Mesenchymal stem cell (in vitro differentiated cells and primary cell): Measurements from ENCODE around the gene RPL18.

Source experiments
- DNase-seq: peaks from one replicate; pipeline ENCODE4 v3.0.0-alpha.2; 2013
- H2AFZ ChIP-seq: one replicate; pipeline ENCODE4 v1.6.1; 2013; ENCODE audit warnings: low read depth, mild to moderate bottlenecking, control low read depth, inconsistent platforms, low read length, moderate library complexity
- H2AK5ac ChIP-seq: 2 replicates; pipeline ENCODE4 v1.6.1; 2013; ENCODE audit warnings: low read length, moderate library complexity, mild to moderate bottlenecking, inconsistent platforms; ENCODE audit not compliant: severe bottlenecking
- H2BK120ac ChIP-seq: one replicate; pipeline ENCODE4 v1.6.1; 2013; ENCODE audit warnings: low read depth, mild to moderate bottlenecking, inconsistent platforms, low read length, moderate library complexity
- H2BK12ac ChIP-seq, 2 experiments: one replicate each; pipeline ENCODE4 v1.6.1; 2013; ENCODE audit warnings: inconsistent platforms in 2 of 2, low read length in 2 of 2, mild to moderate bottlenecking in 2 of 2, moderate library complexity in 2 of 2, control low read depth in 1 of 2
- H2BK15ac ChIP-seq: one replicate; pipeline ENCODE4 v1.6.1; 2013; ENCODE audit warnings: mild to moderate bottlenecking, low read depth, inconsistent platforms; ENCODE audit not compliant: poor library complexity, severe bottlenecking
- H2BK5ac ChIP-seq: 2 replicates; pipeline ENCODE4 v1.6.1; 2013; ENCODE audit warnings: low read depth, mild to moderate bottlenecking, low read length, control low read depth, inconsistent platforms; ENCODE audit not compliant: poor library complexity, severe bottlenecking
- H3K14ac ChIP-seq, 2 experiments: one replicate each; pipeline ENCODE4 v1.6.1; 2013; ENCODE audit warnings: inconsistent platforms in 2 of 2, low read length in 2 of 2, control low read depth in 1 of 2, mild to moderate bottlenecking in 1 of 2, moderate library complexity in 1 of 2
- H3K18ac ChIP-seq, 2 experiments: one replicate each; pipeline ENCODE4 v1.6.1; 2013; ENCODE audit warnings: inconsistent platforms in 2 of 2, low read length in 2 of 2, control low read depth in 1 of 2, low read depth in 1 of 2, mild to moderate bottlenecking in 1 of 2
- H3K23ac ChIP-seq, 2 experiments: one replicate each; pipeline ENCODE4 v1.6.1; 2013; ENCODE audit warnings: inconsistent platforms in 2 of 2, low read length in 2 of 2, mild to moderate bottlenecking in 2 of 2, moderate library complexity in 2 of 2, control low read depth in 1 of 2
- H3K27ac ChIP-seq: 2 replicates; pipeline ENCODE4 v1.5.1; 2013; ENCODE audit warnings: mild to moderate bottlenecking, moderate library complexity, low read length, control low read depth, inconsistent platforms; ENCODE audit not compliant: poor library complexity, severe bottlenecking
- H3K27me3 ChIP-seq, 2 experiments: 2 replicates each; pipeline versions ENCODE4 v1.6.1 to v1.7.0; 2013; ENCODE audit warnings: low read length in 2 of 2, mild to moderate bottlenecking in 2 of 2, moderate library complexity in 2 of 2, control low read depth in 1 of 2, inconsistent platforms in 1 of 2; ENCODE audit not compliant: control insufficient read depth in 1 of 2, insufficient read depth in 1 of 2
- H3K36me3 ChIP-seq, 2 experiments: 2 replicates each; pipeline versions ENCODE4 v1.6.1 to v1.7.0; 2013; ENCODE audit warnings: low read length in 2 of 2, control low read depth in 1 of 2, inconsistent platforms in 1 of 2, low read depth in 1 of 2, mild to moderate bottlenecking in 1 of 2; ENCODE audit not compliant: insufficient read depth in 2 of 2, control insufficient read depth in 1 of 2
- H3K4ac ChIP-seq, 2 experiments: one replicate each; pipeline ENCODE4 v1.6.1; 2013; ENCODE audit warnings: inconsistent platforms in 2 of 2, low read length in 2 of 2, mild to moderate bottlenecking in 2 of 2, moderate library complexity in 2 of 2, control low read depth in 1 of 2, low read depth in 1 of 2
- H3K4me1 ChIP-seq: 2 replicates; pipeline ENCODE4 v1.6.1; 2013; ENCODE audit warnings: low read depth, low read length, control low read depth; ENCODE audit not compliant: control insufficient read depth, insufficient read depth
- H3K4me2 ChIP-seq: 2 replicates; pipeline ENCODE4 v1.6.1; 2013; ENCODE audit warnings: low read length, mild to moderate bottlenecking, inconsistent platforms; ENCODE audit not compliant: poor library complexity, severe bottlenecking
- H3K4me3 ChIP-seq, 2 experiments: 2 replicates each; pipeline versions ENCODE4 v1.5.1 to v1.7.0; 2013; ENCODE audit warnings: low read length in 2 of 2, mild to moderate bottlenecking in 2 of 2, control low read depth in 1 of 2, low read depth in 1 of 2; ENCODE audit not compliant: insufficient read depth in 1 of 2
- H3K79me1 ChIP-seq: replicated peaks from 2 replicates; pipeline ENCODE4 v1.6.1; 2013; ENCODE audit warnings: mild to moderate bottlenecking, control low read depth, low read length, inconsistent platforms; ENCODE audit not compliant: poor library complexity, severe bottlenecking
- H3K9ac ChIP-seq: 2 replicates; pipeline ENCODE4 v1.7.0; 2013; ENCODE audit warnings: mild to moderate bottlenecking, low read length, moderate library complexity
- H3K9me3 ChIP-seq: 2 replicates; pipeline ENCODE4 v1.7.0; 2013; ENCODE audit warnings: mild to moderate bottlenecking, low read length; ENCODE audit not compliant: control insufficient read depth
- H4K8ac ChIP-seq: one replicate; pipeline ENCODE4 v1.6.1; 2013; ENCODE audit warnings: inconsistent platforms, mild to moderate bottlenecking, low read length, moderate library complexity
- H4K91ac ChIP-seq: one replicate; pipeline ENCODE4 v1.6.1; 2013; ENCODE audit warnings: mild to moderate bottlenecking, low read length, inconsistent platforms
- WGBS: methylation state at CpG from one replicate; pipeline ENCODE4 v1.1.7; 2013; ENCODE audit warnings: mixed read lengths; 5-methylcytosine and 5-hydroxymethylcytosine counted together

The RPL18 gene

GRCh38 chr19:48596679-48597465 lies 22.1 kb downstream of the RPL18 start:
- Histone ChIP-seq H3K4me2 (no peak overlapping the region), H3K4me3 (no peak overlapping the region), H2BK5ac (no peak overlapping the region), H3K4ac (no peak overlapping the region), H3K27ac (no peak overlapping the region), H3K36me3 (no peaks in the 10 kb centered on the region), H4K8ac (no peak overlapping the region), H2BK15ac (no peak overlapping the region), H3K23ac (no peak overlapping the region), H3K4me1 (peaks cover 6% of the 10 kb centered on the region), H4K91ac (no peak overlapping the region), H3K14ac (no peak overlapping the region), H2AFZ (no peak overlapping the region), H2BK12ac (no peak overlapping the region), H3K18ac (no peak overlapping the region), H3K9ac (no peak overlapping the region), H3K27me3 (peaks cover 6 to 17% of the 10 kb centered on the region in 2 experiments), H3K9me3 (no peaks in the 10 kb centered on the region), H3K79me1 (no peaks in the 10 kb centered on the region), H2BK120ac (no peak overlapping the region), H2AK5ac (no peak overlapping the region)
- 91% methylated on average over 33 of the region's 39 CpGs for WGBS
- DNase-seq, result no peak

GRCh38 chr19:48596237-48596636 lies 22.7 kb downstream of the RPL18 start:
- H2BK120ac ChIP-seq, result no peak overlapping the region
- DNase-seq, result no peak
- H2AFZ ChIP-seq, result no peak overlapping the region
- H3K4me2 ChIP-seq, result no peak overlapping the region
- H2BK12ac ChIP-seq, result no peak overlapping the region
- no peak overlapping the region for H2BK15ac ChIP-seq
- H2BK5ac ChIP-seq, result no peak overlapping the region
- H3K9ac ChIP-seq, result no peak overlapping the region
- H3K4ac ChIP-seq, result no peak overlapping the region
- H3K27me3 ChIP-seq, result peaks cover 6 to 17% of the 10 kb centered on the region in 2 experiments
- no peak overlapping the region for H3K23ac ChIP-seq
- no peaks in the 10 kb centered on the region for H3K36me3 ChIP-seq
- H3K27ac ChIP-seq, result no peak overlapping the region
- H3K4me3 ChIP-seq, result no peak overlapping the region
- H4K8ac ChIP-seq, result no peak overlapping the region
- peaks cover 6% of the 10 kb centered on the region for H3K4me1 ChIP-seq
- H3K14ac ChIP-seq, result no peak overlapping the region
- WGBS, result 98% methylated on average over 2 of the region's 4 CpGs
- no peaks in the 10 kb centered on the region for H3K79me1 ChIP-seq
- H3K18ac ChIP-seq, result no peak overlapping the region
- H3K9me3 ChIP-seq, result no peaks in the 10 kb centered on the region
- H4K91ac ChIP-seq, result no peak overlapping the region
- H2AK5ac ChIP-seq, result no peak overlapping the region

- H3K9ac ChIP-seq, result no peak overlapping the region
Observed at GRCh38 chr19:48595833-48596232, 23.1 kb downstream of the RPL18 start.

GRCh38 chr19:48595171-48595570 lies 23.8 kb downstream of the RPL18 start:
- Histone ChIP-seq H2BK12ac (no peak overlapping the region), H2AFZ (no peak overlapping the region), H2BK15ac (no peak overlapping the region), H3K9ac (no peak overlapping the region), H3K27me3 (peaks cover 6 to 14% of the 10 kb centered on the region in 2 experiments), H2AK5ac (no peak overlapping the region), H4K91ac (no peak overlapping the region), H3K4ac (no peak overlapping the region), H2BK5ac (no peak overlapping the region), H3K9me3 (no peaks in the 10 kb centered on the region), H3K4me2 (no peak overlapping the region), H2BK120ac (no peak overlapping the region), H4K8ac (no peak overlapping the region), H3K79me1 (no peaks in the 10 kb centered on the region), H3K36me3 (no peaks in the 10 kb centered on the region), H3K14ac (no peak overlapping the region), H3K4me1 (peaks cover 6% of the 10 kb centered on the region), H3K27ac (no peak overlapping the region), H3K23ac (no peak overlapping the region), H3K18ac (no peak overlapping the region), H3K4me3 (no peak overlapping the region)
- no peak for DNase-seq
- WGBS, result 97% methylated on average over 9 of the region's 9 CpGs

More at GRCh38 chr19:48595833-48596232, 23.1 kb downstream of the RPL18 start:
- WGBS, result 83% methylated on average over 6 of the region's 6 CpGs
- Histone ChIP-seq H2BK15ac (no peak overlapping the region), H3K27ac (no peak overlapping the region), H3K27me3 (peaks cover 6 to 15% of the 10 kb centered on the region in 2 experiments), H2BK5ac (no peak overlapping the region), H2AFZ (no peak overlapping the region), H3K4me2 (no peak overlapping the region), H3K18ac (no peak overlapping the region), H3K4me1 (peaks cover 6% of the 10 kb centered on the region), H2AK5ac (no peak overlapping the region), H3K14ac (no peak overlapping the region), H3K9me3 (no peaks in the 10 kb centered on the region), H4K8ac (no peak overlapping the region), H3K23ac (no peak overlapping the region), H3K4ac (no peak overlapping the region), H4K91ac (no peak overlapping the region), H3K36me3 (no peaks in the 10 kb centered on the region), H3K4me3 (no peak overlapping the region), H2BK120ac (no peak overlapping the region), H2BK12ac (no peak overlapping the region), H3K79me1 (no peaks in the 10 kb centered on the region)
- no peak for DNase-seq
